ENCODE results near the gene TMEM126B. TPM values are rescaled to one million over a fixed set of nuclear protein-coding genes. Genes with fewer than 3 reads are reported as not detected.

TMEM126B gene
- total and polyA plus RNA-seq, 10 of the 15 experiments (the other 5 are each of a cell fraction or from before 2014, with no cell fraction given), result 36.9 to 117 (median 70.3) TPM

- no peak for TF ChIP-seq TBL1XR1 (IDR thresholded peaks at IDR 0.05; ENCODE audit: low read depth, low read length)
- no peak for TF ChIP-seq CEBPB (IDR thresholded peaks at IDR 0.05; ENCODE audit: borderline replicate concordance in 1 of 2, low read depth in 2 of 2, low read length in 2 of 2)
- 0 out of 2 replicates have a peak, but pooled peaks have one; percentile 56 for TF ChIP-seq BACH1 (IDR thresholded peaks at IDR 0.05; ENCODE audit: borderline replicate concordance)
- TF ChIP-seq, protein P1, sequence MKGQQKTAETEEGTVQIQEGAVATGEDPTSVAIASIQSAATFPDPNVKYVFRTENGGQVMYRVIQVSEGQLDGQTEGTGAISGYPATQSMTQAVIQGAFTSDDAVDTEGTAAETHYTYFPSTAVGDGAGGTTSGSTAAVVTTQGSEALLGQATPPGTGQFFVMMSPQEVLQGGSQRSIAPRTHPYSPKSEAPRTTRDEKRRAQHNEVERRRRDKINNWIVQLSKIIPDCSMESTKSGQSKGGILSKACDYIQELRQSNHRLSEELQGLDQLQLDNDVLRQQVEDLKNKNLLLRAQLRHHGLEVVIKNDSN (IDR thresholded peaks at IDR 0.05; ENCODE audit: borderline replicate concordance, extremely low read length, insufficient read depth, low read depth, low read length), result peak; percentile 71
- no peak for TF ChIP-seq JUND (IDR thresholded peaks at IDR 0.05; ENCODE audit: low read depth, low read length)
- no peak for TF ChIP-seq TCF3 (IDR thresholded peaks at IDR 0.05; ENCODE audit: borderline replicate concordance, insufficient read depth, low read depth, low read length)
- TF ChIP-seq MYB (IDR thresholded peaks at IDR 0.05; ENCODE audit: borderline replicate concordance, low read depth, low read length), result no peak
- peak; percentile 88; the same call in 1 of the 2 replicates for TF ChIP-seq SIN3A (IDR thresholded peaks at IDR 0.05; ENCODE audit: low read depth, low read length)
- peak; percentile 62 for TF ChIP-seq IKZF1 (conservative IDR thresholded peaks at IDR 0.05)
- TF ChIP-seq, protein P2, sequence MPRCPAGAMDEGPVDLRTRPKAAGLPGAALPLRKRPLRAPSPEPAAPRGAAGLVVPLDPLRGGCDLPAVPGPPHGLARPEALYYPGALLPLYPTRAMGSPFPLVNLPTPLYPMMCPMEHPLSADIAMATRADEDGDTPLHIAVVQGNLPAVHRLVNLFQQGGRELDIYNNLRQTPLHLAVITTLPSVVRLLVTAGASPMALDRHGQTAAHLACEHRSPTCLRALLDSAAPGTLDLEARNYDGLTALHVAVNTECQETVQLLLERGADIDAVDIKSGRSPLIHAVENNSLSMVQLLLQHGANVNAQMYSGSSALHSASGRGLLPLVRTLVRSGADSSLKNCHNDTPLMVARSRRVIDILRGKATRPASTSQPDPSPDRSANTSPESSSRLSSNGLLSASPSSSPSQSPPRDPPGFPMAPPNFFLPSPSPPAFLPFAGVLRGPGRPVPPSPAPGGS (IDR thresholded peaks at IDR 0.05; ENCODE audit: borderline replicate concordance, insufficient read depth, low read depth, low read length, poor library complexity, severe bottlenecking), result no peak
- TF ChIP-seq, protein P3, sequence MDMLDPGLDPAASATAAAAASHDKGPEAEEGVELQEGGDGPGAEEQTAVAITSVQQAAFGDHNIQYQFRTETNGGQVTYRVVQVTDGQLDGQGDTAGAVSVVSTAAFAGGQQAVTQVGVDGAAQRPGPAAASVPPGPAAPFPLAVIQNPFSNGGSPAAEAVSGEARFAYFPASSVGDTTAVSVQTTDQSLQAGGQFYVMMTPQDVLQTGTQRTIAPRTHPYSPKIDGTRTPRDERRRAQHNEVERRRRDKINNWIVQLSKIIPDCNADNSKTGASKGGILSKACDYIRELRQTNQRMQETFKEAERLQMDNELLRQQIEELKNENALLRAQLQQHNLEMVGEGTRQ (IDR thresholded peaks at IDR 0.05; ENCODE audit: borderline replicate concordance, low read depth, low read length), result no peak; the same call in 1 of the 2 replicates
- TF ChIP-seq, protein P4, sequence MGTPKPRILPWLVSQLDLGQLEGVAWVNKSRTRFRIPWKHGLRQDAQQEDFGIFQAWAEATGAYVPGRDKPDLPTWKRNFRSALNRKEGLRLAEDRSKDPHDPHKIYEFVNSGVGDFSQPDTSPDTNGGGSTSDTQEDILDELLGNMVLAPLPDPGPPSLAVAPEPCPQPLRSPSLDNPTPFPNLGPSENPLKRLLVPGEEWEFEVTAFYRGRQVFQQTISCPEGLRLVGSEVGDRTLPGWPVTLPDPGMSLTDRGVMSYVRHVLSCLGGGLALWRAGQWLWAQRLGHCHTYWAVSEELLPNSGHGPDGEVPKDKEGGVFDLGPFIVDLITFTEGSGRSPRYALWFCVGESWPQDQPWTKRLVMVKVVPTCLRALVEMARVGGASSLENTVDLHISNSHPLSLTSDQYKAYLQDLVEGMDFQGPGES (IDR thresholded peaks at IDR 0.05), result no peak
- TF ChIP-seq, protein P5, sequence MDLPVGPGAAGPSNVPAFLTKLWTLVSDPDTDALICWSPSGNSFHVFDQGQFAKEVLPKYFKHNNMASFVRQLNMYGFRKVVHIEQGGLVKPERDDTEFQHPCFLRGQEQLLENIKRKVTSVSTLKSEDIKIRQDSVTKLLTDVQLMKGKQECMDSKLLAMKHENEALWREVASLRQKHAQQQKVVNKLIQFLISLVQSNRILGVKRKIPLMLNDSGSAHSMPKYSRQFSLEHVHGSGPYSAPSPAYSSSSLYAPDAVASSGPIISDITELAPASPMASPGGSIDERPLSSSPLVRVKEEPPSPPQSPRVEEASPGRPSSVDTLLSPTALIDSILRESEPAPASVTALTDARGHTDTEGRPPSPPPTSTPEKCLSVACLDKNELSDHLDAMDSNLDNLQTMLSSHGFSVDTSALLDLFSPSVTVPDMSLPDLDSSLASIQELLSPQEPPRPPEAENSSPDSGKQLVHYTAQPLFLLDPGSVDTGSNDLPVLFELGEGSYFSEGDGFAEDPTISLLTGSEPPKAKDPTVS (IDR thresholded peaks at IDR 0.05; ENCODE audit: low read depth, low read length), result no peak
- peak; percentile 47; the same call in 1 of the 2 replicates for TF ChIP-seq ZBED1 (IDR thresholded peaks at IDR 0.05; ENCODE audit: borderline replicate concordance)
- TF ChIP-seq KDM1A (IDR thresholded peaks at IDR 0.05; ENCODE audit: borderline replicate concordance), result no peak
- TF ChIP-seq REST (IDR thresholded peaks at IDR 0.05; ENCODE audit: low read depth, low read length), result no peak
- TF ChIP-seq CHD1 (IDR thresholded peaks at IDR 0.05; ENCODE audit: low read depth, low read length), result no peak
- TF ChIP-seq BRCA1 (IDR thresholded peaks at IDR 0.05; ENCODE audit: low read depth, low read length), result no peak
Measured at GRCh38 chr11:85647604-85648299, 19.4 kb downstream of the TMEM126B start, which contains the start of gene TMEM126A (continued).

Measured in GM12878 (cell line).